SK-N-MC (cell line): ENCODE data around the gene MLF1.
A peak's percentile ranks its signal among the peaks of the same experiment; 100 is the strongest.

ENCODE experiments used
- DNase-seq: peaks from one replicate; pipeline ENCODE4 v3.0.0-alpha.2; 2011; ENCODE audit warnings: low read depth, low spot score
- H3K27ac ChIP-seq: fragments of 200-600 bp; sonication (generic); 2 replicates; pipeline ENCODE4 v1.5.1; 2016; ENCODE audit warnings: mixed run types
- H3K36me3 ChIP-seq: fragments of 200-600 bp; sonication (generic); 2 replicates; pipeline ENCODE4 v1.6.1; 2017; ENCODE audit warnings: antibody characterized with exemption, low read length, mixed read lengths; ENCODE audit not compliant: insufficient read depth
- H3K4me3 ChIP-seq: fragments of 200-600 bp; sonication (generic); 2 replicates; pipeline ENCODE4 v1.5.1; 2016
- H3K9ac ChIP-seq: fragments of 200-600 bp; sonication (generic); 2 replicates; pipeline ENCODE4 v1.8.0; 2017; ENCODE audit warnings: mixed run types, mixed read lengths; ENCODE audit not compliant: insufficient read length
- H3K9me3 ChIP-seq: fragments of 200-600 bp; sonication (generic); 2 replicates; pipeline ENCODE4 v1.6.1; 2017; ENCODE audit warnings: low read depth, mild to moderate bottlenecking, antibody characterized with exemption, low read length, moderate library complexity, mixed read lengths
- EZH2 ChIP-seq: fragments of 200-600 bp; sonication (generic); IDR thresholded peaks from one replicate; pipeline ENCODE4 v1.6.1; 2017; ENCODE audit warnings: antibody characterized with exemption
- FOXP2 ChIP-seq: optimal IDR thresholded peaks from 2 replicates; pipeline ENCODE3; 2011; ENCODE audit warnings: mild to moderate bottlenecking, moderate library complexity; ENCODE audit not compliant: insufficient read depth; ENCODE audit errors: extremely low read length, control extremely low read depth
- POLR2AphosphoS5 ChIP-seq: IDR thresholded peaks from 2 replicates; pipeline ENCODE4 v1.6.1; 2012; ENCODE audit warnings: mild to moderate bottlenecking, low read depth, low read length, borderline replicate concordance

The MLF1 gene

DNA sequence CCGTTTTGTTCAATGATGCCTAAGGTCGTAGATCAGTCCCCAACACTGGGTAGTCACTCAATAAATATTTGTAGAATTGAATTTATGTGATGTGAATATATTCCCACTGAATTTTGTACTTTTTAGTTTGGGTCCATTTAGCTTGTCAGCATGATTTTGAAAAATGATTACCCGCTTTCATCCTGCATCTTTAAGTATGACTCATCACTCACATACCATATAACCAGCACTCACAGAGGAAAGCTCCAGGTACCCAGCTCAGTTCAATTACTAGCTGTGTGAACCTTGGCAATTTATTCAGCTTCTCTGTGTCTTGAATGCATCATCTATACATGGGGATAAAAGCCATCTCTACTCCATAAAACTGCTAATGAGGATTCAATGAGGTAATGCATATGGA lies 2.2 kb upstream of the MLF1 start:
- Histone ChIP-seq H3K36me3 (no peaks in the 10 kb centered on the region), H3K4me3 (no peak overlapping the region), H3K27ac (no peak overlapping the region), H3K9ac (no peak overlapping the region), H3K9me3 (no peaks in the 10 kb centered on the region)
- no peak for DNase-seq
- TF ChIP-seq FOXP2 (no peak), POLR2AphosphoS5 (no peak), EZH2 (no peak)

DNA sequence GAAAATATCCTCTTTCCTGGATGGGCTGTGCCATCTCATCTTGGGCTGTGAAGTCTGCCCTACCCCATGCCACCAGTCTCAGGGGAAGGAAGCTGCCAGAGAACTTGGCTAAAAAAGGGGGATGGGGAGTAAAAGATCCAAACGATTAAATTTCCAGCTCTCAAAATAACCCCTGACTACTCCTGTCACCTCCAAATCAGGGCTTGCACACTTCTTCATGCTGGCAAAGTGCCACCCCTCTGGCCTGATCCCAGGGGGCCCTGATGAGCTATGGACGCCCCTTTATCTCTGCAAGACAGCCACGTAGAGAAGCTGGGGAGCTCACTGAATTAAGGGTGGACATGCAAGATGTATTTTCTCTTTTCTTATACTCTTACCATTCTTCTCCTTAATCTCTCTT lies 1.2 kb upstream of the MLF1 start:
- H3K9ac ChIP-seq, result no peak overlapping the region
- H3K4me3 ChIP-seq, result no peak overlapping the region
- no peak for TF ChIP-seq EZH2
- TF ChIP-seq POLR2AphosphoS5, result no peak
- TF ChIP-seq FOXP2, result no peak
- H3K9me3 ChIP-seq, result no peaks in the 10 kb centered on the region
- H3K36me3 ChIP-seq, result no peaks in the 10 kb centered on the region
- no peak overlapping the region for H3K27ac ChIP-seq
- DNase-seq, result no peak

DNA sequence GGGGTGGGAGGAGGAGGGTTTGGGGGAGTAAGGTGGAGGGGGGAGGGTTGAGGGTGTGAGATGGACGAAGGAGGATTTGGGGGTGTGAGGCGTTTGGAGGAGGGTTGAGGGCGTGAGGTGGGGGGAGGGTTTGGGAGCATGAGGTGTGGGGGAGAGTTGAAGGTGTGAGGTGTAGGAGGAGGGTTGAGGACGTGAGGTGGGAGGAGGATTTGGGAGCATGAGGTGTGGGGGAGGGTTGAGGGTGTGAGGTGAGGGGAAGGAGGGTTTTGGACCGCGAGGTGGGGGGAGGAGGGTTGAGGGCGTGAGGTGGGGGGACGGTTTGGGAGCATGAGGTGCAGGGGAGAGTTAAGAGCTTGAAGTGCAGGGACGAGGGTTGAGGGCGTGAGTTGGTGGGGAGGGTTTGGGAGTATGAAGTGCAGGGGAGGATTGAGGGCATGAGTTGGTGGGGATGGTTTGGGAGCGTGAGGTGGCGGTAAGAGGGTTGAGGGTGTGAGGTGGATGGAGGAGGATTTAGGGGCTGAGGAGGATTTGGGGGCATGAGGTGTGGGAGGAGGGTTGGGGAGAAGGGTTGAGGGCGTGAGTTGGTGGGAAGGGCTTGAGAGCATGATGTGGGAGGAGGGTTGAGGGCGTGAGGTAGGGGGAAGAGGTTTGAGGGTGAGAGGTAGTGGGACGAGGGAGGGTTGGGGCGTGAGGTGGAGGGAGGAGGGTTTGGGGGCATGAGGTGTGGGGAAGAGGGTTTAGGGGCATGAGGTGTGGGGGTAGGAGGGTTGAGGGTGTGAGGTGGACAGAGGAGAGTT lies 1.2 kb downstream of the MLF1 start:
- no peaks in the 10 kb centered on the region for H3K36me3 ChIP-seq
- H3K4me3 ChIP-seq, result peak overlapping the region; percentile 100
- TF ChIP-seq FOXP2 (no peak), EZH2 (no peak), POLR2AphosphoS5 (no peak)
- H3K9me3 ChIP-seq, result no peaks in the 10 kb centered on the region
- DNase-seq, result no peak
- H3K9ac ChIP-seq, result no peak overlapping the region
- H3K27ac ChIP-seq, result no peak overlapping the region

DNA sequence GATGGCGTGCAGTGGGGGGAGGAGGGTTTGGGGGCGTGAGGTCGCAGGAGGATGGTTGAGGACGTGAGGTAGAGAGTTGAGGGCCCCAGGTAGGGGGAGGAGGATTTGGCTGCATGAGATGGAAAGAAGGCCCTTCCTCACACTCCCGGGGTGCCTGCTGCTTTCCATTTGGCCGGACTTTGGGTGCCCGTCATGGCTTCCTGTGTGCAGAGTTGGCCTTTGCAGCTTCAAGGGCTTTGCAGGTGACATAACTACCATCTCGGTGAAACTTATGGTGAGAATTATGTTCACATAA lies 1.7 kb downstream of the MLF1 start:
- no peaks in the 10 kb centered on the region for H3K36me3 ChIP-seq
- no peak overlapping the region for H3K9ac ChIP-seq
- no peak overlapping the region for H3K27ac ChIP-seq
- TF ChIP-seq EZH2 (no peak), FOXP2 (no peak), POLR2AphosphoS5 (no peak)
- no peak overlapping the region for H3K4me3 ChIP-seq
- no peaks in the 10 kb centered on the region for H3K9me3 ChIP-seq
- DNase-seq, result no peak

GRCh38 chr3:158573714-158574113 lies 2.7 kb downstream of the MLF1 start:
- Histone ChIP-seq H3K27ac (no peak overlapping the region), H3K36me3 (no peaks in the 10 kb centered on the region), H3K9ac (no peak overlapping the region), H3K9me3 (no peaks in the 10 kb centered on the region), H3K4me3 (no peak overlapping the region)
- TF ChIP-seq EZH2, result no peak
- TF ChIP-seq FOXP2, result no peak
- no peak for TF ChIP-seq POLR2AphosphoS5
- DNase-seq, result no peak

GRCh38 chr3:158574646-158575045 lies 3.7 kb downstream of the MLF1 start:
- TF ChIP-seq FOXP2 (no peak), POLR2AphosphoS5 (no peak), EZH2 (no peak)
- Histone ChIP-seq H3K4me3 (no peak overlapping the region), H3K9ac (no peak overlapping the region), H3K36me3 (no peaks in the 10 kb centered on the region), H3K9me3 (no peaks in the 10 kb centered on the region), H3K27ac (no peak overlapping the region)
- DNase-seq, result no peak

DNA sequence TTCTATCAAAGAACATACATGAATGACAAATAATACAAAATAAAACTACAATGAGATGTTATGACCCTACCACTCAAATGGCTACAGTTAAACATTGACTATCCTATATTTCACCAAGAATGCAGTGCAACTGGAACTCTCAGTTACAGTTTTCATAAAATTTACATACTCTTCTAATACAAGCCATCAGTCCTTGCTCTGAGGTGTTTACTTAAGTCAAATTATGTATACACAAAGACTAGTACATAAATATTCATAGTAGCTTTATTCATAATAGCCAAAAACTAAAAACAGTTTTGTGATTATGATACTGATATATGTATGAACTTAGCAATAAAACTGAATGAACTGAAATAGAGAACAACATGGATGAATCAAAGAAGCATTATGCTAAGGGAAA lies 19.2 kb downstream of the MLF1 start:
- Histone ChIP-seq H3K9me3 (no peaks in the 10 kb centered on the region), H3K9ac (no peak overlapping the region), H3K4me3 (no peak overlapping the region), H3K27ac (no peak overlapping the region), H3K36me3 (no peaks in the 10 kb centered on the region)
- no peak for DNase-seq
- no peak for TF ChIP-seq FOXP2
- no peak for TF ChIP-seq EZH2
- no peak for TF ChIP-seq POLR2AphosphoS5

GRCh38 chr3:158600787-158601186 lies 29.8 kb downstream of the MLF1 start:
- TF ChIP-seq FOXP2 (no peak), EZH2 (no peak), POLR2AphosphoS5 (no peak)
- no peak for DNase-seq
- no peak overlapping the region for H3K27ac ChIP-seq

DNA sequence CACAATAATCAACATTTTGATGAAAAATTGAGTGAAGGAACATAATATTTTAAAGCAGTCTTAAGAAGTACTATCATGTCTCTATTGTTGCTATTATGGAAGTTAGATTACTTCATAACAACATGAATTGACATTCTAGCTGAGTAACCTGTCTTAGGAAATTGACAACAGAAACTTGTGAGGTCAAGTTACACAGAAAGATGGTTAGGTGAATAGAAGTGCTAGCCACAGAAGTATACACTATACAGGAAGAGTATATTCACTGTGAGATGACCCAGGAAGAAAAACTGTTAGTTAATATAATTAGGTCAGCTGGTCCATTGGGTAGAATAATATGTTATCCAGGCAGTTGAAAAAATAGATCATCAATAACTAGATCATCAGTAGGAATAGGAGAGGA lies 31.2 kb downstream of the MLF1 start:
- H3K4me3 ChIP-seq, result no peak overlapping the region
- no peak overlapping the region for H3K9ac ChIP-seq
- TF ChIP-seq POLR2AphosphoS5, result no peak
- no peak for TF ChIP-seq FOXP2
- TF ChIP-seq EZH2, result no peak
- H3K9me3 ChIP-seq, result no peaks in the 10 kb centered on the region
- no peaks in the 10 kb centered on the region for H3K36me3 ChIP-seq
- no peak overlapping the region for H3K27ac ChIP-seq
- DNase-seq, result no peak

More at GRCh38 chr3:158600787-158601186, 29.8 kb downstream of the MLF1 start:
- H3K9me3 ChIP-seq, result no peaks in the 10 kb centered on the region
- H3K36me3 ChIP-seq, result no peaks in the 10 kb centered on the region
- H3K4me3 ChIP-seq, result no peak overlapping the region
- no peak overlapping the region for H3K9ac ChIP-seq
